Dedifferentiated amniotic fluid mesenchymal stem cell (primary cell): Measurements from ENCODE around the gene PAQR9.

Experiments
- DNase-seq: peaks from one replicate; pipeline ENCODE4 v3.0.0-alpha.2; 2016; ENCODE audit errors: extremely low spot score

Gene PAQR9

DNA sequence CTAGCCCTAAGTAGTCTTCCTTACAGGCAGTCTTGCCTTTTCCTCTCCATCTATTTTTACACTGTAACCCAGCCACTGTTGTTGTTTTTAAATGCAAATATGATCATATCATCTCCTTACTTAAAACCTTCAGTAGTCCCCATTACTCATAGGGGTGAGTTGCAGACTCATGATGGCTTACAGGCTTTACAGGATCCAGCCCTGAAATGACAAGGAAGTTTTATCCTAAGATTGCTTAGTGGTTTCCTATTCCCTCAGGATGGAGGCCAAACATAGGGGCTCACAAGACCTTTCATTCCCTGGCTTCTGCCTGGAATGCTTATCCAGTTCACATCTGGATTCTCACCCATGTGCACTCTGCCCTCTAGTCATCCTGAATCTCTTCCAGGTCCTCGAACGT lies 46.9 kb downstream of the PAQR9 start:
- DNase-seq: no peak

DNA sequence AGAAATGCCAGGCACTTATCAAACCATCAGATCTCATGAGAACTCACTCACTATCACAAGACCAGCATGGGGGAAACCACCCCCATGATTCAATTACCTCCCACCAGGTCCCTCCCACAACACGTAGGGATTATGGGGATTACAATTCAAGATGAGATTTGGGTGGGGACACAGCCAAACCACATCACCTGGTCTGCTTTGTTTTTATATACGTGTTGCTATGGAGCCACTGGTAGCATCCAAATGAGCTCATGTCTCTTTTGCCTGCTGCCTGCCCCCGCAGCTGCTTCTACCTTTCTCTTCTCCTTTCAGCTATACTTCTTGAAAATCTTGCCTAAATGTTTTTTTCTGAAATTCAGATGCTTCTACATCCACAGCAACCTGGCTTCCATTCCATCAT lies 47.8 kb downstream of the PAQR9 start:
- DNase-seq: no peak

- DNase-seq: no peak
Observed at GRCh38 chr3:142914286-142914811, 49.1 kb downstream of the PAQR9 start.

DNA sequence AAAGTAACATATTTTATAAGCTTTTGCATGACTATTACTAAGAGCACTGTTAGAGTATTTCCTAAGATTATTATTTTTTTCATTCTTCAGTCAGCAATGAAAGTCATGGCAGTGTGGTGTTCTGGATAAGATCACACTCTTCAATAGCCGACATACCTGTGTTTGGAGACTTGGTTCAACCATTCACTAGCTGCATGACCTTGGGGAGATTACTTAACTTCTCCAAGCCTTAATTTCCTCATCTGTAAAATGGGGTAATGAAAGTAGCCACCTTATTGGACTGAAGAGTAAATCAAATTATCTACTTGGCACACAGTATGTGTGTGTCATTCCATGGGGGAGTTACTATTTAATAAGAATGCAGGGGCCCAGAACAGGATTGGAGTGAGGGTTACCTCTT lies 50.0 kb downstream of the PAQR9 start:
- DNase-seq: no peak

DNA sequence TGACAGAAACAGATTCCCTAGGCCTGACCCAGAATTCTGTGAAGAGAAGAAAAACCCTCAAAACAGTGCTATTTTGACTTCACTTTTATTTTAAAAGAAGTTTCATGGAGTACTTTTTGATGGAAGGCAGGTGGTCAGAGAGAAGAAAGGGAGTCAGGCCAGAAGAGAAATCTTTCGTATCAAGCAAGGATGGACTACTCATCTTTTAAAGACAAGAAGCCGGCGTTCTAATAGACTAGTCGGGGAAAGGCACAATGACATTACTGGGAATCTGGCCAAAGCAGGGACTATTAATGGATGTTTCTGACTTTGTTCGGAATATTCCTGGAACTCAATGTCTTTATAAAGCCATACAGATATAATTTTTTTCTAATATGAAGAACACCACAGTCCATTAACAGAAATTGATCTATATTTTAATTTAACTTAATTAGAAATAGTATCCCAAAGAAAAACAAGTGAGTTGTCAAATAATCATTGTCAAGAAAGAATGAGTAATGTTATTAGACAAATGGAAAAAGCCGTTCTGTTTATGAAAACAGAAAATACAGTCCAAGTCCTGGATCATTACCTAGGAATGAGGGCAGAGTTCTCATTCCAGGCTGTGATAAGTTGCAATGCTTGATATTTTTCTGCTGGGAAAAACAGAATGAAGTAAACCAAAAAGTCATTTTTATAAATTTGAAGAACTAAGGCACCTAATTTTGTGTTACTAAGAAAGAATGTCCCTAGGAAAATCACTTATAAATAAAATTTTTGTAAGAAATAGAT lies 50.9 kb downstream of the PAQR9 start:
- no peak for DNase-seq
